ENCODE results near the gene TBC1D9B.

TBC1D9B gene

DNA sequence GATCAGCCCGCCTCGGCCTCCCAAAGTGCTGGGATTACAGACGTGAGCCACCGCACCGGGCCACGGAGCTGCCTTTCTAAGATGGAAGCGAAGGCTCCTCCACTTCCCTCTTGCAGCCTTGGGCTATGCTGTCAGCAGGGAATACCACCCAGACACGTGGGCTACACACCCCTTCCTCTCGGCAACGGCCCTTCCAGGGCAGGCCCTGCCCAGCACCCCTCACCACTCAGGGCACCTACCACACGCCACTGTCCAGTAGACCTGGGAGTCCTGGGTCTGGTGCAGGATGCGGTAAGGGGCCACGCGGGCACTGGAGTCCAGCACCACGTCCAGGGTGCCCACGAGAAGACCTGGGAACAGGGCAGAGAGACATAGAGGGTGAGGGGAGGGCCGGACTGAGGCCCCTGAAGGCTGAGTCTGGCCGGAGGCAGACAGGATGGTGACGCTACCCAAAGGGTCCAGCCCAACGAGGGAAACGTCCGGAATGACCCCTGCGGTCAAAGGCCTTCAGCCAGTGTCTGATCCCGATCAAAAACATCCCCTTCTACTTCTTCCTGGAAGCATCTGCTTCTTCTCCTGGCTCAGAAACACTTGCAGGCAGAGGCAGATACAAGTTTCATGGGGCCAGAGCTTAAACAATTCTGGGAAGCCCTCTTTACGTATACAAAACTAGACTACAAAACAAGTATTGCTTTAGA lies 3.1 kb downstream of the TBC1D9B start:
- H3K9ac ChIP-seq (ENCODE audit: low read depth, low read length, poor library complexity, severe bottlenecking): no peak overlapping the region

DNA sequence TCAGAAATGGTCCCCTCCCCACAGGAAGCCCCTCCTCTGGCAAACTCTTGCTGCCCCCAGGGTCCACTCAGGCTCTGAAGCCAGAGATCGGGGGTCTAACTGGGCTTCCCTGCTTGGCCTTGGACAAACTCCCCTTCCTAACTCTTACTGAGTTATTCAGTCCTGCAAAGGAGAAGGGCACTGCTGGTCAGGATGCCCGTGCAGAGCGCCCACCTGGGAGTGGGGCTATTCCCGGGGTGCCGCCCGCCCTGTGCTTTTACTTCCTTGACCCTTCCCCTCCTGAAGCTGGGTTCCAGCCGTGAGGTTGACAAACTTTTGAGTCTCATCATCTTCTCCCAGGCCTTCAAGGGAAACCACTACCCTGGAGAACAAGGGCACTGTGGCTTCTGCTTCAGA lies 4.9 kb downstream of the TBC1D9B start:
- no peak overlapping the region for H2AFZ ChIP-seq (ENCODE audit: low read length)
- H3K9me3 ChIP-seq (ENCODE audit: insufficient read depth, low read depth, low read length): no peaks in the 10 kb centered on the region
- H3K9me2 ChIP-seq (replicated peaks; ENCODE audit: low read depth, low read length): no peaks in the 10 kb centered on the region
- H4K20me1 ChIP-seq (ENCODE audit: insufficient read depth, low read length, poor library complexity, severe bottlenecking): no peaks in the 10 kb centered on the region
- H3F3A ChIP-seq (ENCODE audit: low read depth): no peaks in the 10 kb centered on the region
- H3K4me2 ChIP-seq (ENCODE audit: low read depth, low read length, poor library complexity, severe bottlenecking): no peak overlapping the region
- no peak for TF ChIP-seq EZH2phosphoT487 (IDR thresholded peaks at IDR 0.05; ENCODE audit: borderline replicate concordance)
- TF ChIP-seq, protein P1, sequence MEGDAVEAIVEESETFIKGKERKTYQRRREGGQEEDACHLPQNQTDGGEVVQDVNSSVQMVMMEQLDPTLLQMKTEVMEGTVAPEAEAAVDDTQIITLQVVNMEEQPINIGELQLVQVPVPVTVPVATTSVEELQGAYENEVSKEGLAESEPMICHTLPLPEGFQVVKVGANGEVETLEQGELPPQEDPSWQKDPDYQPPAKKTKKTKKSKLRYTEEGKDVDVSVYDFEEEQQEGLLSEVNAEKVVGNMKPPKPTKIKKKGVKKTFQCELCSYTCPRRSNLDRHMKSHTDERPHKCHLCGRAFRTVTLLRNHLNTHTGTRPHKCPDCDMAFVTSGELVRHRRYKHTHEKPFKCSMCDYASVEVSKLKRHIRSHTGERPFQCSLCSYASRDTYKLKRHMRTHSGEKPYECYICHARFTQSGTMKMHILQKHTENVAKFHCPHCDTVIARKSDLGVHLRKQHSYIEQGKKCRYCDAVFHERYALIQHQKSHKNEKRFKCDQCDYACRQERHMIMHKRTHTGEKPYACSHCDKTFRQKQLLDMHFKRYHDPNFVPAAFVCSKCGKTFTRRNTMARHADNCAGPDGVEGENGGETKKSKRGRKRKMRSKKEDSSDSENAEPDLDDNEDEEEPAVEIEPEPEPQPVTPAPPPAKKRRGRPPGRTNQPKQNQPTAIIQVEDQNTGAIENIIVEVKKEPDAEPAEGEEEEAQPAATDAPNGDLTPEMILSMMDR (conservative IDR thresholded peaks at IDR 0.05; ENCODE audit: low read length): no peak
- no peaks in the 10 kb centered on the region for H3K27me3 ChIP-seq (ENCODE audit: insufficient read depth, low read length, poor library complexity, severe bottlenecking)
- peaks cover 28% of the 10 kb centered on the region for H3K79me2 ChIP-seq (ENCODE audit: insufficient read depth, low read length)
- H3K4me1 ChIP-seq (ENCODE audit: insufficient read depth, low read length, poor library complexity, severe bottlenecking): peaks cover 11% of the 10 kb centered on the region
- peaks cover 5% of the 10 kb centered on the region; the same call in 1 of the 2 replicates for H3K36me3 ChIP-seq (ENCODE audit: insufficient read depth, low read length)
- H3K9ac ChIP-seq (ENCODE audit: low read depth, low read length, poor library complexity, severe bottlenecking): no peak overlapping the region
- H3K4me3 ChIP-seq (ENCODE audit: low read length, poor library complexity, severe bottlenecking): no peak overlapping the region

More for the DNA sequence above, 3.1 kb downstream of the TBC1D9B start:
- Histone ChIP-seq H3K79me2 (ENCODE audit: insufficient read depth, low read length) (peaks cover 28% of the 10 kb centered on the region), H3K4me1 (ENCODE audit: insufficient read depth, low read length, poor library complexity, severe bottlenecking) (peaks cover 11% of the 10 kb centered on the region), H2AFZ (ENCODE audit: low read length) (no peak overlapping the region), H3F3A (ENCODE audit: low read depth) (no peaks in the 10 kb centered on the region), H4K20me1 (ENCODE audit: insufficient read depth, low read length, poor library complexity, severe bottlenecking) (no peaks in the 10 kb centered on the region), H3K9me2 (replicated peaks; ENCODE audit: low read depth, low read length) (no peaks in the 10 kb centered on the region), H3K9me3 (ENCODE audit: insufficient read depth, low read depth, low read length) (no peaks in the 10 kb centered on the region), H3K4me3 (ENCODE audit: low read length, poor library complexity, severe bottlenecking) (no peak overlapping the region), H3K36me3 (ENCODE audit: insufficient read depth, low read length) (no peaks in the 10 kb centered on the region), H3K4me2 (ENCODE audit: low read depth, low read length, poor library complexity, severe bottlenecking) (peak overlapping the region; percentile 81), H3K27me3 (ENCODE audit: insufficient read depth, low read length, poor library complexity, severe bottlenecking) (no peaks in the 10 kb centered on the region)
- TF ChIP-seq, protein P1 (conservative IDR thresholded peaks at IDR 0.05; ENCODE audit: low read length): no peak
- TF ChIP-seq EZH2phosphoT487 (IDR thresholded peaks at IDR 0.05; ENCODE audit: borderline replicate concordance): no peak

DNA sequence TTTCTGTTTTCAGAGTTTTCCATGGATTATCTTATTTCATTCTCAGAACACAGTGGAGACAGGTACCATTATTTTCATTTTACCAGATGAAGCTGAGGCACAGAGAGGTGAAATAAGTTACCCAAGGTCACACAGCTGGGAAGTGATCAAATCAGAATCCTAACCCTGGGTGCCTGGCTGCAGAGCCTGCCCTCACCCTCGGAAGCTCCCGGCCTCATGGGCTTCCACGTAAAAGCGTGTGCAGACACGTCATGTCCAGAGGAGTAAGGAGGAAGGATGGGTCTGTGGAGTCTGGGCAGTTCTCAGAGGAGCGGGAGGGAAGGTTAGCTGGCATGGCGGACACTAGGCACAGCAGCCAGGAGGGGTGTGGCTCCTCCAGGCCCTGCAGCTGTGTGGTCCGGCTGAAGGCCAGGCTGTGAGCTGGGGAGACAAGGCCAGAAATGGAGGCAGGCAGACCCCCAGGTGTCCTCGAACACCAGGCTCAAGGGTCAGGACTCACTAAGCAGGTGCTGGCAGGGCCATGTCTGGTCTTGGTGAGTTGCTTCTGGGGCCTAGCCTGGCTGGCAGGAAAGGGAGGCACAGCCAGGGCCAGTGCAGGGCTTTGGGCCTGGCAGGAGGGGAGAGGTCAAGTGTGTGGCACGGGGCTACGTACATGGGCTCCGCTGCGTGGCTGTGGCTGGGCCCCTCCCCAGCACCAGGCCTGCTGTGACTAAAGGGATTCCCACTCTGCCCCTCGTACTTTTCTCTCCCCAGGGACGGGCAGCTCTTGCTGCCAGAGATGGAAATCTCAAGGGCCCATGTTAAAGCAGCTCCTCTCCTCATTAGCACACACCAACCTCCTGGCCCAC lies 5.6 kb downstream of the TBC1D9B start:
- Histone ChIP-seq H3K36me3 (ENCODE audit: insufficient read depth, low read length) (peaks cover 9% of the 10 kb centered on the region; the same call in 1 of the 2 replicates), H3F3A (ENCODE audit: low read depth) (no peaks in the 10 kb centered on the region), H3K4me2 (ENCODE audit: low read depth, low read length, poor library complexity, severe bottlenecking) (no peak overlapping the region), H4K20me1 (ENCODE audit: insufficient read depth, low read length, poor library complexity, severe bottlenecking) (no peaks in the 10 kb centered on the region), H3K27me3 (ENCODE audit: insufficient read depth, low read length, poor library complexity, severe bottlenecking) (no peaks in the 10 kb centered on the region), H3K9me3 (ENCODE audit: insufficient read depth, low read depth, low read length) (no peaks in the 10 kb centered on the region), H3K9me2 (replicated peaks; ENCODE audit: low read depth, low read length) (no peaks in the 10 kb centered on the region), H3K79me2 (ENCODE audit: insufficient read depth, low read length) (peaks cover 27% of the 10 kb centered on the region), H3K9ac (ENCODE audit: low read depth, low read length, poor library complexity, severe bottlenecking) (no peak overlapping the region), H3K4me3 (ENCODE audit: low read length, poor library complexity, severe bottlenecking) (no peak overlapping the region), H3K4me1 (ENCODE audit: insufficient read depth, low read length, poor library complexity, severe bottlenecking) (peaks cover 11% of the 10 kb centered on the region), H2AFZ (ENCODE audit: low read length) (no peak overlapping the region)
- TF ChIP-seq, protein P1 (conservative IDR thresholded peaks at IDR 0.05; ENCODE audit: low read length): no peak
- TF ChIP-seq EZH2phosphoT487 (IDR thresholded peaks at IDR 0.05; ENCODE audit: borderline replicate concordance): no peak

All from Loucy (cell line).